NCI-H1417 treated with DMSO at 0.1 percent for 48 hours (cell line): ENCODE data around the gene UBE2N.
"Not testable (repeated sequence)": the region's sequence is repeated elsewhere in the genome, so short reads cannot be mapped to it uniquely, and the experiment has no call there.

ENCODE experiments used
- DNase-seq: peaks from one replicate; lab custom pipeline; 2025; lab: John Stamatoyannopoulos, UW

Gene UBE2N

GRCh38 chr12:93379981-93380361 is 61.8 kb downstream of the UBE2N start:
- no peak for DNase-seq

- DNase-seq, result no peak
Measured at GRCh38 chr12:93379326-93379980, 62.3 kb downstream of the UBE2N start.

- no peak for DNase-seq
Measured at GRCh38 chr12:93378998-93379325, 62.8 kb downstream of the UBE2N start.

- DNase-seq, result not testable (repeated sequence)
Measured at GRCh38 chr12:93378196-93378997, 63.4 kb downstream of the UBE2N start.

GRCh38 chr12:93377252-93378195 is 64.2 kb downstream of the UBE2N start, which contains the start of gene NUDT4:
NUDT4 (plus strand) TSS chr12:93377925; CDS start chr12:93378323, 398 bp downstream.
- DNase-seq, result peak; percentile 72

GRCh38 chr12:93376436-93377251 is 65.1 kb downstream of the UBE2N start:
- DNase-seq, result no peak

DNA sequence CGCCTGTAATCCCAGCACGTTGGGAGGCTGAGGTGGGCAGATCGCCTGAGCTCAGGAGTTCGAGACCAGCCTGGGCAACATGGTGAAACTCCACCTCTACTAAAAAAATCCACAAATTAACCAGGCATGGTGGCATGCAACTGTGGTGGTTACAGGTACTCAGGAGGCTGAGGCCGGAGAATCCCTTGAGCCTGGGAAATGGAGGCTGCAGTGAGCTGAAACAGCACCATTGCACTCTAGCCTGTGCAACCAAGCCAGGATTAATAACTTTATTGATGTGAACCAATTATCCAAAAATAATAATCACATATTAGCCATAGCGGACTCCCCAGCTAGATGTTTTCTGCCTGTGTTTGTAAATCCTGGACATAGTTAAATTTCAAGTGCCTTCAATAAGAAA is 65.8 kb downstream of the UBE2N start:
- no peak for DNase-seq

DNA sequence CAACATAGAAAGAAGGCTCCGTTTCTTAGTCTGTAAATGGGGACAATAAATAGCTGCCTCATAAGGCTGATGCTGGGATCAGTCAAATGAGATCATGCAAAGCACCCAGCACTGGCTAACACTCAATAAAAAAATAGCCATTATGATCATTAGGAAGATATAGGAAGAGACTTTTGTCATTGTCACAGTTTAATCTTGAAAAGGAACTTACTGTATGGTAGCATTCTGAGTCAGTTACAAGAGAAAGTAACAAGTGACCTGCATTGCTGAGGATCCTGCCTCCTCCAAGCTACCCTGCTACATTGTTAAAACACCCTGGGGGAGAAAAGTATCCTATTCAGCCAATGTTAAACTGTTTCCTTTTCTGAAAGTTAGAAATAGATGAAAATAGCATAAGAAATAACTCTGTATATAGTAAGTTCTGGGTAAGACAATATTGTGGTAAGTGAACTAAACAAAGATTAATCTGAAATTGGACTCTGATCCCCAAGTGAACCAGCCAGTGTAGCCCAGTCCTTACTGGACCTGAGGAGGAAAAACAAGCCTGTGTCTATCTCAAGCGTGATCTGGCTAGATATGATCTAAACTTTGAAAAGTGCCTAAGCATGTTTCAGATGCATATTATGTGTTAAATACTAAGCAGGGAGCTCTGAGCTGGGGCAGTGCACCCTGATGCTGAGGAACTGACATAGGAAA is 67.6 kb downstream of the UBE2N start:
- no peak for DNase-seq

- no peak for DNase-seq
Measured at GRCh38 chr12:93370947-93371346, 70.8 kb downstream of the UBE2N start.

- no peak for DNase-seq
Measured at GRCh38 chr12:93369505-93369904, 72.2 kb downstream of the UBE2N start.

- DNase-seq, result no peak
Measured at GRCh38 chr12:93368766-93369165, 73.0 kb downstream of the UBE2N start.

DNA sequence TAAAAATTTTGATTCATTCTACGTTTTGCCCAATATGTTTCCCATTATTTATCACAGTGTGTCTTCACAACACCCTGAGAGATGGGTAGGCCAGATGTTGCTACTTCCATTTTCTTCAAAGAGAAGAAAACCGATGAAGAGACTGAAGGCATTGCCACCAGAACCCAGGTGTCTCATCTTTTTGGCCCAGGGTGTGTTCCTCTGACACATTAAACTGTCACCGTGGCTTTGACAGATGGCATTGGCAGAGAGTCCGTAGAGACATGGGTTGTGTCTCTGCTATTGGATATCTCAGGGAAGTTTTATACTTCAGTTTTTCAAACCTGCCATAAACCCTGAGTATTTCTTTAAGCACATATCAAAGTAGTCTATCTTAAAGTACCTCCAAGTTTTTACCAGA is 75.3 kb downstream of the UBE2N start:
- DNase-seq, result no peak

GRCh38 chr12:93365616-93366405 is 75.9 kb downstream of the UBE2N start:
- no peak for DNase-seq

DNA sequence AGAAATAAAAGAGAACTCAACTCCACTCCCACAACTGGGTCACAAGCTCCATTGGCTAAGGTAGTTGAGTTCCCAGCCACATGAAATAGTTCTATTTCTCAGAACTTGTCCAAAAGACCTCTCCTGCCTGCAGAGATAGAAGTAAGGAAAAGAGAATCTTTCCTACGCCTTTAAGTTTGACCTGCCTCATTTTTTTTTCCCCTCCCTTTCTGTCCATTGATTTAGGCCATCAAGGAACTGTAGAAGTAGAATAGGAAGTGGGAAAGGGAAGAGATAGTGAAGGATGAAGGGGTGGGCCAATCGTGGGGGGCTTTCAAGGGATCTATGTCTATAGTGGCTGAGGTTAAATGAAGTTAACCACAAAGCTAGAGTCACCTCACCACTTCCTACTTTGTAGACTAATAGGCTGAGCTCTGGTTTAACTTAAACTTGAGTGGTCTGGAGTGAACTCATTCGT is 77.9 kb downstream of the UBE2N start:
- DNase-seq, result no peak

GRCh38 chr12:93361151-93361919 is 80.4 kb downstream of the UBE2N start:
- DNase-seq, result no peak

DNA sequence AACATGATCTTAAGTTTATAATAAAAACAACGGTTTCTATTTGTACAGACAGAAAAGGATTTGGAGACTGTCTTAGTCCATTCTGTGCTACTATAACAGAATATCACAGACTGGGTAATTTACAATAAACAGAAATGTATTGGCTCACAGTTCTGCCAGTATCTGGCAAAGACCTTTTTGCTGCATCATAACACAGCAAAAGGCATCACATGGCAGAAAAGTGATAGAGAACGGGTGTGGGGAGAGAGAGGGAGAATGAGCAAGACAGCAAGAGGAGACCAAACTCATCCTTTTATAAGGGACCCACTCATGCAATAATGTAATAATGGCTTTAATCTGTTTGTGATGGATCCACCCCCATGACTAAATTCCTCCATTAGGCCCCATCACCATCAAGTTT is 81.1 kb downstream of the UBE2N start:
- no peak for DNase-seq

GRCh38 chr12:93358821-93359220 is 82.9 kb downstream of the UBE2N start:
- no peak for DNase-seq

DNA sequence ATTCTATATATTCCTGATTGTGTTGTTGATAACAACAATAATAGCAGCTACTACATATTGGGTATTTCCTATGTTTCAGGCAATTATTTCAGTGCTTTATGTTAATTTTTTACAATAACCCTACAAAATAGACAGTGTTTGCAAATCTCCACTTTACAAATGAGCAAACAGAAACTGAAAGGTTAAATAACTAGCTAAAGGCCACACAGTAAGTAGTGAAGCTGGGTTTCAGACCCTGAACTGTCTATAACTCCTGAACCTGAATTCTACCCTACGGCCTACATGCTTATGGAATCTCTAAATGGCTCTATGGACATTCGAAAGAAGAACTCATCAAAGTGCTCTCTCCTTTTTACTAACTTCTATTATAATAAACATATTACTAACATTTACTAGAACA is 83.7 kb downstream of the UBE2N start:
- no peak for DNase-seq

- no peak for DNase-seq
Measured at GRCh38 chr12:93356214-93356613, 85.5 kb downstream of the UBE2N start.
